ENCODE measurements around the gene BTN2A1.
"Not testable (repeated sequence)": the region's sequence is repeated elsewhere in the genome, so short reads cannot be mapped to it uniquely, and the experiment has no call there.

BTN2A1 gene

DNA sequence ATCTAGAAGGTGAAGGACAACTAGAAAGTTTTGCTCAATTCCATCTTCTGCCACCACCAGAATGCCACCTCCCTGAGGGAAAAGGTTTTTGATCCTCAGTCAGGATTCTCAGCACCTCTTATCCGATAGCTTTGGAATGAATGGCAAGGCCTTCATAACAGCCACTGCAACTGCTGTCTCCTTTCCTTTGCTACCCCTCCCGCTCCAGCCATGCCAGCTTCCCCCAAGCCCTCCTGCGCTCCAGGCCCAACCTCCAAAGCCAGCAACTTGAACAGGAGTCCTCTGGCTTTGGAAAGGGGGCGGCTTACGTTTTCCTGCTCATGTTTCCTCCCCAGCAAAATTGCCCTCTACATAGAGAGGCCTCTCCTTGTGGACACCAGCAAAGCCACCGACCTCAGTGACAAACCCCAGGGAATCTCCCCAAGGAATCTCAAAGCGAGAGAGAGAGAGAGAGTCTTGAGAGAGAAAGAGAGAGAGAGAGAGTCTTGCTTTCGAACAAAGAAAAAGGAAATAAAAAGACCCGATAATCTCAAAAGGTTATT is 420 bp upstream of the BTN2A1 start:
- no peak for TF ChIP-seq EZH2phosphoT487 (IDR thresholded peaks at IDR 0.05; ENCODE audit: borderline replicate concordance, low read length)
- TF ChIP-seq, protein P1, sequence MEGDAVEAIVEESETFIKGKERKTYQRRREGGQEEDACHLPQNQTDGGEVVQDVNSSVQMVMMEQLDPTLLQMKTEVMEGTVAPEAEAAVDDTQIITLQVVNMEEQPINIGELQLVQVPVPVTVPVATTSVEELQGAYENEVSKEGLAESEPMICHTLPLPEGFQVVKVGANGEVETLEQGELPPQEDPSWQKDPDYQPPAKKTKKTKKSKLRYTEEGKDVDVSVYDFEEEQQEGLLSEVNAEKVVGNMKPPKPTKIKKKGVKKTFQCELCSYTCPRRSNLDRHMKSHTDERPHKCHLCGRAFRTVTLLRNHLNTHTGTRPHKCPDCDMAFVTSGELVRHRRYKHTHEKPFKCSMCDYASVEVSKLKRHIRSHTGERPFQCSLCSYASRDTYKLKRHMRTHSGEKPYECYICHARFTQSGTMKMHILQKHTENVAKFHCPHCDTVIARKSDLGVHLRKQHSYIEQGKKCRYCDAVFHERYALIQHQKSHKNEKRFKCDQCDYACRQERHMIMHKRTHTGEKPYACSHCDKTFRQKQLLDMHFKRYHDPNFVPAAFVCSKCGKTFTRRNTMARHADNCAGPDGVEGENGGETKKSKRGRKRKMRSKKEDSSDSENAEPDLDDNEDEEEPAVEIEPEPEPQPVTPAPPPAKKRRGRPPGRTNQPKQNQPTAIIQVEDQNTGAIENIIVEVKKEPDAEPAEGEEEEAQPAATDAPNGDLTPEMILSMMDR (IDR thresholded peaks at IDR 0.05; ENCODE audit: low read depth, low read length, poor library complexity, severe bottlenecking) = no peak
- peaks cover 22% of the 10 kb centered on the region for H3K4me1 ChIP-seq (ENCODE audit: control insufficient read depth, low read length)

DNA sequence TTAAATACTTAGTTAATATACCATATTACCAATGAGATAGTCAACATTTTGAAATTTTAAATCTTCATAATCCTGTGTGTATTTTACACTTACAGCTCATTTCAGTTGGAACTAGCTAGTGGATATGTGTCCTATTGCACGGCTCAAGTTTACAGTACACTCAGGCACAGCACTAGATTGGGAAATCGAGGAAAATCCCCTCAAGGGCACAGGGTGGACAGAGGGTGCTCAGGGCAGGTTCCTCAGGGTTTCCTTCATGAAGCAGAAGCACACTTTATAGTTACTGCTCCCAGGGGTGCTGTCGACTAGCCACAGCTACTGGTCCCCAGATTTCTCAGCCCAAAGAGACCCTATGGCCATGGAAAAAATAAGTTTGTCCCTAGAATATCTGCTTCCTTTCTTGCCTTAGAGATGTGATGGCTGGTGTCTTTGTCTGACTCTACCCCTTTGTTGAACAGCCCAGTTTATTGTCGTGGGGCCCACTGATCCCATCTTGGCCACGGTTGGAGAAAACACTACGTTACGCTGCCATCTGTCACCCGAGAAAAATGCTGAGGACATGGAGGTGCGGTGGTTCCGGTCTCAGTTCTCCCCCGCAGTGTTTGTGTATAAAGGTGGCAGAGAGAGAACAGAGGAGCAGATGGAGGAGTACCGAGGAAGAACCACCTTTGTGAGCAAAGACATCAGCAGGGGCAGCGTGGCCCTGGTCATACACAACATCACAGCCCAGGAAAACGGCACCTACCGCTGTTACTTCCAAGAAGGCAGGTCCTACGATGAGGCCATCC is 1.5 kb downstream of the BTN2A1 start:
- Histone ChIP-seq H3K79me2 (ENCODE audit: control insufficient read depth, low read length) (peaks cover 43% of the 10 kb centered on the region), H3K4me2 (ENCODE audit: low read length) (peak overlapping the region; percentile 88), H3K27me3 (ENCODE audit: control insufficient read depth, low read length) (no peaks in the 10 kb centered on the region), H4K20me1 (ENCODE audit: control insufficient read depth, insufficient read depth, low read depth, low read length) (no peaks in the 10 kb centered on the region), H3K4me1 (ENCODE audit: control insufficient read depth, low read length) (peaks cover 25% of the 10 kb centered on the region), H3F3A (ENCODE audit: control insufficient read depth, insufficient read depth) (no peaks in the 10 kb centered on the region), H3K27ac (ENCODE audit: low read depth, low read length) (no peak overlapping the region), H3K9me2 (replicated peaks; ENCODE audit: control insufficient read depth, low read length) (no peaks in the 10 kb centered on the region), H3K36me3 (ENCODE audit: control insufficient read depth, low read length) (peaks cover 49% of the 10 kb centered on the region), H3K9me3 (ENCODE audit: control insufficient read depth, insufficient read depth, low read length) (no peaks in the 10 kb centered on the region), H3K4me3 (ENCODE audit: low read length) (peak overlapping the region; percentile 59)
- TF ChIP-seq EZH2phosphoT487 (IDR thresholded peaks at IDR 0.05; ENCODE audit: borderline replicate concordance, low read length) = no peak
- TF ChIP-seq, protein P1 (IDR thresholded peaks at IDR 0.05; ENCODE audit: low read depth, low read length, poor library complexity, severe bottlenecking) = no peak

More for the DNA sequence above, 420 bp upstream of the BTN2A1 start:
- H3K27me3 ChIP-seq (ENCODE audit: control insufficient read depth, low read length) = no peaks in the 10 kb centered on the region
- H3F3A ChIP-seq (ENCODE audit: control insufficient read depth, insufficient read depth) = no peaks in the 10 kb centered on the region
- peaks cover 41% of the 10 kb centered on the region for H3K79me2 ChIP-seq (ENCODE audit: control insufficient read depth, low read length)
- H3K9me3 ChIP-seq (ENCODE audit: control insufficient read depth, insufficient read depth, low read length) = no peaks in the 10 kb centered on the region
- H3K9me2 ChIP-seq (replicated peaks; ENCODE audit: control insufficient read depth, low read length) = no peaks in the 10 kb centered on the region
- peak overlapping the region; percentile 66; the same call in 1 of the 2 replicates for H3K27ac ChIP-seq (ENCODE audit: low read depth, low read length)
- H3K4me2 ChIP-seq (ENCODE audit: low read length) = peak overlapping the region; percentile 88
- no peaks in the 10 kb centered on the region for H4K20me1 ChIP-seq (ENCODE audit: control insufficient read depth, insufficient read depth, low read depth, low read length)
- H3K36me3 ChIP-seq (ENCODE audit: control insufficient read depth, low read length) = peaks cover 30% of the 10 kb centered on the region
- peak overlapping the region; percentile 99 for H3K4me3 ChIP-seq (ENCODE audit: low read length)

DNA sequence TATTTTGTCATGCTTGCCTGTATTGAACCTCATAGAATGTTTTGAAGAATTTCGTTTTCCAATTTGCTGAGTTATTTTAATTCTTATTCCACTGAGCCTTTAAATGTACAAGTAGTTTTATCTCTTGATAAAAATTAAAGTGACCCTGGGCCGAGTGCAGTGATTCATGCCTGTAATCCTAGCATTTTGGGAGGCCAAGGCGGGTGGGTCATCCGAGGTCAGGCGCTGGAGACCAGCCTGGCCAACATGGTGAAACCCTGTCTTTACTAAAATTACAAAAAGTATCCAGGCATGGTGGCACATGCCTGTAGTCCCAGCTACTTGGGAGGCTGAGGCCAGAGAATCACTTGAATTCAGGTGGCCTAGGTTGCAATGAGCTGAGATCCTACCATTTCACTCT is 3.6 kb downstream of the BTN2A1 start:
- H3K36me3 ChIP-seq (ENCODE audit: control insufficient read depth, low read length) = peaks cover 70% of the 10 kb centered on the region
- not testable (repeated sequence) for H3K27me3 ChIP-seq (ENCODE audit: control insufficient read depth, low read length); H3K27ac ChIP-seq (ENCODE audit: low read depth, low read length); H3K9me3 ChIP-seq (ENCODE audit: control insufficient read depth, insufficient read depth, low read length); H4K20me1 ChIP-seq (ENCODE audit: control insufficient read depth, insufficient read depth, low read depth, low read length); H3K4me3 ChIP-seq (ENCODE audit: low read length); H3K9me2 ChIP-seq (replicated peaks; ENCODE audit: control insufficient read depth, low read length); H3F3A ChIP-seq (ENCODE audit: control insufficient read depth, insufficient read depth)
- peak overlapping the region; percentile 88; the same call in 1 of the 2 replicates for H3K4me2 ChIP-seq (ENCODE audit: low read length)
- peaks cover 25% of the 10 kb centered on the region for H3K4me1 ChIP-seq (ENCODE audit: control insufficient read depth, low read length)
- peaks cover 43% of the 10 kb centered on the region for H3K79me2 ChIP-seq (ENCODE audit: control insufficient read depth, low read length)

DNA sequence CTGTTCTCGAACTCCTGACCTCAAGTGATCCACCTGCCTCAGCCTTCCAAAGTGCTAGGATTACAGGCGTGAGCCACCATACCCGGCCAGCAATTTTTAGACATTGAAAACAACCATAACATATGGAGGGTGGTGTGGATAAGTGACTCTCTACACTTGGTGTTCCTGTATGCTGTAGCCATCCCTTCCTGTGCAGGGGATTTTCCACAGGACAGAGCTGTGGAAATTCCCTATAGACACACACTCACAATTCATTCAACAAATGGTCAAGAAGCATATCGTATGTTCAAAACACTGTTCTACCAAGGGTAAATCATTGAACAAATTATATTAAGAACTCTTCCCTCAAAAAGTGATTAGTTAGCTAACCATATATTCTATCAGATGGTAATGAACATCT is 6.3 kb downstream of the BTN2A1 start:
- peaks cover 24% of the 10 kb centered on the region for H3K4me1 ChIP-seq (ENCODE audit: control insufficient read depth, low read length)
- peaks cover 31% of the 10 kb centered on the region for H3K79me2 ChIP-seq (ENCODE audit: control insufficient read depth, low read length)
- TF ChIP-seq, protein P1 (IDR thresholded peaks at IDR 0.05; ENCODE audit: low read depth, low read length, poor library complexity, severe bottlenecking) = no peak
- TF ChIP-seq EZH2phosphoT487 (IDR thresholded peaks at IDR 0.05; ENCODE audit: borderline replicate concordance, low read length) = no peak
- no peaks in the 10 kb centered on the region for H3K27me3 ChIP-seq (ENCODE audit: control insufficient read depth, low read length)
- H3K4me2 ChIP-seq (ENCODE audit: low read length) = no peak overlapping the region
- no peak overlapping the region for H3K4me3 ChIP-seq (ENCODE audit: low read length)
- H3F3A ChIP-seq (ENCODE audit: control insufficient read depth, insufficient read depth) = no peaks in the 10 kb centered on the region
- peaks cover 95% of the 10 kb centered on the region for H3K36me3 ChIP-seq (ENCODE audit: control insufficient read depth, low read length)
- H4K20me1 ChIP-seq (ENCODE audit: control insufficient read depth, insufficient read depth, low read depth, low read length) = no peaks in the 10 kb centered on the region
- no peak overlapping the region for H3K27ac ChIP-seq (ENCODE audit: low read depth, low read length)
- H3K9me3 ChIP-seq (ENCODE audit: control insufficient read depth, insufficient read depth, low read length) = no peaks in the 10 kb centered on the region
- no peaks in the 10 kb centered on the region for H3K9me2 ChIP-seq (replicated peaks; ENCODE audit: control insufficient read depth, low read length)

All from DOHH2 (cell line).